ENCODE data around the gene BCL3. TPM values are rescaled to one million over a fixed set of nuclear protein-coding genes. Genes with fewer than 3 reads are reported as not detected.

BCL3 gene
- total and polyA plus RNA-seq, 2 of the 13 experiments (the other 11 are each of a cell fraction or from before 2014, with no cell fraction given), result 2.3 to 4.0 TPM

DNA sequence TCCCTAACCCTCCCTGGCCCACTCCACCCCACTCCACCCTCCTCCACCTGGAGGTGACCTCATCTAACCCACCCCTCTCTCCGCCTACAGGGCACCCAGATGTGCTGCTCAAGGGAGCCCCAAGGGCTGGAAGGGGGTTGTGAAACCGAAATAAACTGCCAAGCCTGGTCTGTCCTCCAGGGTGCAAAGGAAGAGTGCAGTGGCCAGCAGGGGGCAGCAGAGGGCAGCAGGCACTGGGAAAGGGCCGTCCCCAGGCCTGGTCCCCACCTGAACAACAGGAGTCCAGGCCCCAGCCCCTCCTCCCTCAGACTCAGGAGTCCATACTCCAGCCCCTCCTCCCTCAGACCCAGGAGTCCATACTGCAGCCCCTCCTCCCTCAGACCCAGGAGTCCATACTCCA lies 52.0 kb downstream of the BCL3 start (continued):
- no peak for TF ChIP-seq DMAP1 (CRISPR knock-in tag; IDR thresholded peaks at IDR 0.05)
- TF ChIP-seq HIVEP1 (CRISPR knock-in tag; IDR thresholded peaks at IDR 0.05), result no peak
- TF ChIP-seq FLYWCH1 (CRISPR knock-in tag; IDR thresholded peaks at IDR 0.05), result no peak
- TF ChIP-seq KLF15 (CRISPR knock-in tag; IDR thresholded peaks at IDR 0.05; ENCODE audit: borderline replicate concordance), result no peak
- no peak for TF ChIP-seq KLF12 (CRISPR knock-in tag; IDR thresholded peaks at IDR 0.05; ENCODE audit: borderline replicate concordance)
- no peak for TF ChIP-seq ZNF34 (CRISPR knock-in tag; IDR thresholded peaks at IDR 0.05; ENCODE audit: borderline replicate concordance)
- peak; percentile 42; the same call in 1 of the 2 replicates for TF ChIP-seq PHF21A (CRISPR knock-in tag; IDR thresholded peaks at IDR 0.05)
- TF ChIP-seq TCF7L2 (IDR thresholded peaks at IDR 0.05; ENCODE audit: low read depth, low read length), result no peak
- TF ChIP-seq PRMT3 (CRISPR knock-in tag; IDR thresholded peaks at IDR 0.05; ENCODE audit: borderline replicate concordance, low read depth), result no peak
- TF ChIP-seq FIP1L1 (IDR thresholded peaks at IDR 0.05; ENCODE audit: borderline replicate concordance, insufficient read depth, low read depth, low read length), result no peak
- no peak for TF ChIP-seq ZNF205 (CRISPR knock-in tag; IDR thresholded peaks at IDR 0.05)
- TF ChIP-seq, protein P1, sequence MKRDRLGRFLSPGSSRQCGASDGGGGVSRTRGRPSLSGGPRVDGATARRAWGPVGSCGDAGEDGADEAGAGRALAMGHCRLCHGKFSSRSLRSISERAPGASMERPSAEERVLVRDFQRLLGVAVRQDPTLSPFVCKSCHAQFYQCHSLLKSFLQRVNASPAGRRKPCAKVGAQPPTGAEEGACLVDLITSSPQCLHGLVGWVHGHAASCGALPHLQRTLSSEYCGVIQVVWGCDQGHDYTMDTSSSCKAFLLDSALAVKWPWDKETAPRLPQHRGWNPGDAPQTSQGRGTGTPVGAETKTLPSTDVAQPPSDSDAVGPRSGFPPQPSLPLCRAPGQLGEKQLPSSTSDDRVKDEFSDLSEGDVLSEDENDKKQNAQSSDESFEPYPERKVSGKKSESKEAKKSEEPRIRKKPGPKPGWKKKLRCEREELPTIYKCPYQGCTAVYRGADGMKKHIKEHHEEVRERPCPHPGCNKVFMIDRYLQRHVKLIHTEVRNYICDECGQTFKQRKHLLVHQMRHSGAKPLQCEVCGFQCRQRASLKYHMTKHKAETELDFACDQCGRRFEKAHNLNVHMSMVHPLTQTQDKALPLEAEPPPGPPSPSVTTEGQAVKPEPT (CRISPR knock-in tag; IDR thresholded peaks at IDR 0.05; ENCODE audit: low read depth), result no peak
- no peak for TF ChIP-seq ZNF10 (CRISPR knock-in tag; IDR thresholded peaks at IDR 0.05; ENCODE audit: borderline replicate concordance, low read depth)
- peak; percentile 47 for TF ChIP-seq HDAC1 (CRISPR knock-in tag; IDR thresholded peaks at IDR 0.05)
- no peak for TF ChIP-seq KAT7 (CRISPR knock-in tag; IDR thresholded peaks at IDR 0.05; ENCODE audit: borderline replicate concordance)
- TF ChIP-seq FOXC1 (CRISPR knock-in tag; IDR thresholded peaks at IDR 0.05; ENCODE audit: borderline replicate concordance), result peak; percentile 51; the same call in 1 of the 2 replicates
- TF ChIP-seq, protein P2, sequence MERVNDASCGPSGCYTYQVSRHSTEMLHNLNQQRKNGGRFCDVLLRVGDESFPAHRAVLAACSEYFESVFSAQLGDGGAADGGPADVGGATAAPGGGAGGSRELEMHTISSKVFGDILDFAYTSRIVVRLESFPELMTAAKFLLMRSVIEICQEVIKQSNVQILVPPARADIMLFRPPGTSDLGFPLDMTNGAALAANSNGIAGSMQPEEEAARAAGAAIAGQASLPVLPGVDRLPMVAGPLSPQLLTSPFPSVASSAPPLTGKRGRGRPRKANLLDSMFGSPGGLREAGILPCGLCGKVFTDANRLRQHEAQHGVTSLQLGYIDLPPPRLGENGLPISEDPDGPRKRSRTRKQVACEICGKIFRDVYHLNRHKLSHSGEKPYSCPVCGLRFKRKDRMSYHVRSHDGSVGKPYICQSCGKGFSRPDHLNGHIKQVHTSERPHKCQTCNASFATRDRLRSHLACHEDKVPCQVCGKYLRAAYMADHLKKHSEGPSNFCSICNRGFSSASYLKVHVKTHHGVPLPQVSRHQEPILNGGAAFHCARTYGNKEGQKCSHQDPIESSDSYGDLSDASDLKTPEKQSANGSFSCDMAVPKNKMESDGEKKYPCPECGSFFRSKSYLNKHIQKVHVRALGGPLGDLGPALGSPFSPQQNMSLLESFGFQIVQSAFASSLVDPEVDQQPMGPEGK (CRISPR knock-in tag; IDR thresholded peaks at IDR 0.05), result peak; percentile 75
- no peak for TF ChIP-seq SIN3A (IDR thresholded peaks at IDR 0.05; ENCODE audit: borderline replicate concordance, low read depth, low read length)
- TF ChIP-seq ZNF570 (CRISPR knock-in tag; IDR thresholded peaks at IDR 0.05; ENCODE audit: borderline replicate concordance), result no peak
- TF ChIP-seq, protein P3, sequence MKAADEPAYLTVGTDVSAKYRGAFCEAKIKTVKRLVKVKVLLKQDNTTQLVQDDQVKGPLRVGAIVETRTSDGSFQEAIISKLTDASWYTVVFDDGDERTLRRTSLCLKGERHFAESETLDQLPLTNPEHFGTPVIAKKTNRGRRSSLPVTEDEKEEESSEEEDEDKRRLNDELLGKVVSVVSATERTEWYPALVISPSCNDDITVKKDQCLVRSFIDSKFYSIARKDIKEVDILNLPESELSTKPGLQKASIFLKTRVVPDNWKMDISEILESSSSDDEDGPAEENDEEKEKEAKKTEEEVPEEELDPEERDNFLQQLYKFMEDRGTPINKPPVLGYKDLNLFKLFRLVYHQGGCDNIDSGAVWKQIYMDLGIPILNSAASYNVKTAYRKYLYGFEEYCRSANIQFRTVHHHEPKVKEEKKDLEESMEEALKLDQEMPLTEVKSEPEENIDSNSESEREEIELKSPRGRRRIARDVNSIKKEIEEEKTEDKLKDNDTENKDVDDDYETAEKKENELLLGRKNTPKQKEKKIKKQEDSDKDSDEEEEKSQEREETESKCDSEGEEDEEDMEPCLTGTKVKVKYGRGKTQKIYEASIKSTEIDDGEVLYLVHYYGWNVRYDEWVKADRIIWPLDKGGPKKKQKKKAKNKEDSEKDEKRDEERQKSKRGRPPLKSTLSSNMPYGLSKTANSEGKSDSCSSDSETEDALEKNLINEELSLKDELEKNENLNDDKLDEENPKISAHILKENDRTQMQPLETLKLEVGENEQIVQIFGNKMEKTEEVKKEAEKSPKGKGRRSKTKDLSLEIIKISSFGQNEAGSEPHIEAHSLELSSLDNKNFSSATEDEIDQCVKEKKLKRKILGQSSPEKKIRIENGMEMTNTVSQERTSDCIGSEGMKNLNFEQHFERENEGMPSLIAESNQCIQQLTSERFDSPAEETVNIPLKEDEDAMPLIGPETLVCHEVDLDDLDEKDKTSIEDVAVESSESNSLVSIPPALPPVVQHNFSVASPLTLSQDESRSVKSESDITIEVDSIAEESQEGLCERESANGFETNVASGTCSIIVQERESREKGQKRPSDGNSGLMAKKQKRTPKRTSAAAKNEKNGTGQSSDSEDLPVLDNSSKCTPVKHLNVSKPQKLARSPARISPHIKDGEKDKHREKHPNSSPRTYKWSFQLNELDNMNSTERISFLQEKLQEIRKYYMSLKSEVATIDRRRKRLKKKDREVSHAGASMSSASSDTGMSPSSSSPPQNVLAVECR (CRISPR knock-in tag; IDR thresholded peaks at IDR 0.05; ENCODE audit: borderline replicate concordance), result peak; percentile 65; the same call in 1 of the 2 replicates
- TF ChIP-seq PAX8 (CRISPR knock-in tag; IDR thresholded peaks at IDR 0.05; ENCODE audit: borderline replicate concordance), result no peak
- TF ChIP-seq MATR3 (CRISPR knock-in tag; IDR thresholded peaks at IDR 0.05), result no peak
- TF ChIP-seq SOX5 (CRISPR knock-in tag; IDR thresholded peaks at IDR 0.05; ENCODE audit: borderline replicate concordance), result no peak
- TF ChIP-seq ZFP36L2 (CRISPR knock-in tag; IDR thresholded peaks at IDR 0.05), result no peak
- no peak for TF ChIP-seq THAP11 (CRISPR knock-in tag; IDR thresholded peaks at IDR 0.05)
